ENCODE data around the gene OSBPL6. TPM values are rescaled to one million over a fixed set of nuclear protein-coding genes. Genes with fewer than 3 reads are reported as not detected.

Gene OSBPL6
- total and polyA plus RNA-seq, 2 of the 13 experiments (the other 11 are each of a cell fraction or from before 2014, with no cell fraction given) = 0.03 to 0.11 TPM

DNA sequence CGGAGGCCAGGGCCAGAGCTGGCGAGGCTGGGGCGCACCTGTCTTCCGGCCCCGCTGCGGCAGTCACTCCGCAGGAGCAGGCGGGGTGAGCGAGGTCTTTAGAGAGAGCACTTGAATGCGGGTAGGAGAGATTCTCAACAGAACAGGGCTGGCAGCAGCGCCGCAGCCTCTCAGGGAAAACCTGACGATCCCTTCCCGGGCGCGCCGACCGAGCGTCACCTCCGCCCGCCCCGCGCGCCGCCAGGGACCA is 256.1 kb downstream of the OSBPL6 start (continued):
- TF ChIP-seq, protein P1, sequence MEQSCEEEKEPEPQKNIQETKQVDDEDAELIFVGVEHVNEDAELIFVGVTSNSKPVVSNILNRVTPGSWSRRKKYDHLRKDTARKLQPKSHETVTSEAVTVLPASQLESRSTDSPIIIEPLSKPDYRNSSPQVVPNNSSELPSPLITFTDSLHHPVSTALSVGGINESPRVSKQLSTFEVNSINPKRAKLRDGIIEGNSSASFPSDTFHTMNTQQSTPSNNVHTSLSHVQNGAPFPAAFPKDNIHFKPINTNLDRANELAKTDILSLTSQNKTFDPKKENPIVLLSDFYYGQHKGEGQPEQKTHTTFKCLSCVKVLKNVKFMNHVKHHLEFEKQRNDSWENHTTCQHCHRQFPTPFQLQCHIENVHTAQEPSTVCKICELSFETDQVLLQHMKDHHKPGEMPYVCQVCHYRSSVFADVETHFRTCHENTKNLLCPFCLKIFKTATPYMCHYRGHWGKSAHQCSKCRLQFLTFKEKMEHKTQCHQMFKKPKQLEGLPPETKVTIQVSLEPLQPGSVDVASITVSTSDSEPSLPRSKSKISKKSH (CRISPR knock-in tag; IDR thresholded peaks at IDR 0.05; ENCODE audit: borderline replicate concordance) = no peak
- TF ChIP-seq, protein P2, sequence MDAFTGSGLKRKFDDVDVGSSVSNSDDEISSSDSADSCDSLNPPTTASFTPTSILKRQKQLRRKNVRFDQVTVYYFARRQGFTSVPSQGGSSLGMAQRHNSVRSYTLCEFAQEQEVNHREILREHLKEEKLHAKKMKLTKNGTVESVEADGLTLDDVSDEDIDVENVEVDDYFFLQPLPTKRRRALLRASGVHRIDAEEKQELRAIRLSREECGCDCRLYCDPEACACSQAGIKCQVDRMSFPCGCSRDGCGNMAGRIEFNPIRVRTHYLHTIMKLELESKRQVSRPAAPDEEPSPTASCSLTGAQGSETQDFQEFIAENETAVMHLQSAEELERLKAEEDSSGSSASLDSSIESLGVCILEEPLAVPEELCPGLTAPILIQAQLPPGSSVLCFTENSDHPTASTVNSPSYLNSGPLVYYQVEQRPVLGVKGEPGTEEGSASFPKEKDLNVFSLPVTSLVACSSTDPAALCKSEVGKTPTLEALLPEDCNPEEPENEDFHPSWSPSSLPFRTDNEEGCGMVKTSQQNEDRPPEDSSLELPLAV (CRISPR knock-in tag; conservative IDR thresholded peaks at IDR 0.05; ENCODE audit: low read depth) = no peak
- TF ChIP-seq, protein P3, sequence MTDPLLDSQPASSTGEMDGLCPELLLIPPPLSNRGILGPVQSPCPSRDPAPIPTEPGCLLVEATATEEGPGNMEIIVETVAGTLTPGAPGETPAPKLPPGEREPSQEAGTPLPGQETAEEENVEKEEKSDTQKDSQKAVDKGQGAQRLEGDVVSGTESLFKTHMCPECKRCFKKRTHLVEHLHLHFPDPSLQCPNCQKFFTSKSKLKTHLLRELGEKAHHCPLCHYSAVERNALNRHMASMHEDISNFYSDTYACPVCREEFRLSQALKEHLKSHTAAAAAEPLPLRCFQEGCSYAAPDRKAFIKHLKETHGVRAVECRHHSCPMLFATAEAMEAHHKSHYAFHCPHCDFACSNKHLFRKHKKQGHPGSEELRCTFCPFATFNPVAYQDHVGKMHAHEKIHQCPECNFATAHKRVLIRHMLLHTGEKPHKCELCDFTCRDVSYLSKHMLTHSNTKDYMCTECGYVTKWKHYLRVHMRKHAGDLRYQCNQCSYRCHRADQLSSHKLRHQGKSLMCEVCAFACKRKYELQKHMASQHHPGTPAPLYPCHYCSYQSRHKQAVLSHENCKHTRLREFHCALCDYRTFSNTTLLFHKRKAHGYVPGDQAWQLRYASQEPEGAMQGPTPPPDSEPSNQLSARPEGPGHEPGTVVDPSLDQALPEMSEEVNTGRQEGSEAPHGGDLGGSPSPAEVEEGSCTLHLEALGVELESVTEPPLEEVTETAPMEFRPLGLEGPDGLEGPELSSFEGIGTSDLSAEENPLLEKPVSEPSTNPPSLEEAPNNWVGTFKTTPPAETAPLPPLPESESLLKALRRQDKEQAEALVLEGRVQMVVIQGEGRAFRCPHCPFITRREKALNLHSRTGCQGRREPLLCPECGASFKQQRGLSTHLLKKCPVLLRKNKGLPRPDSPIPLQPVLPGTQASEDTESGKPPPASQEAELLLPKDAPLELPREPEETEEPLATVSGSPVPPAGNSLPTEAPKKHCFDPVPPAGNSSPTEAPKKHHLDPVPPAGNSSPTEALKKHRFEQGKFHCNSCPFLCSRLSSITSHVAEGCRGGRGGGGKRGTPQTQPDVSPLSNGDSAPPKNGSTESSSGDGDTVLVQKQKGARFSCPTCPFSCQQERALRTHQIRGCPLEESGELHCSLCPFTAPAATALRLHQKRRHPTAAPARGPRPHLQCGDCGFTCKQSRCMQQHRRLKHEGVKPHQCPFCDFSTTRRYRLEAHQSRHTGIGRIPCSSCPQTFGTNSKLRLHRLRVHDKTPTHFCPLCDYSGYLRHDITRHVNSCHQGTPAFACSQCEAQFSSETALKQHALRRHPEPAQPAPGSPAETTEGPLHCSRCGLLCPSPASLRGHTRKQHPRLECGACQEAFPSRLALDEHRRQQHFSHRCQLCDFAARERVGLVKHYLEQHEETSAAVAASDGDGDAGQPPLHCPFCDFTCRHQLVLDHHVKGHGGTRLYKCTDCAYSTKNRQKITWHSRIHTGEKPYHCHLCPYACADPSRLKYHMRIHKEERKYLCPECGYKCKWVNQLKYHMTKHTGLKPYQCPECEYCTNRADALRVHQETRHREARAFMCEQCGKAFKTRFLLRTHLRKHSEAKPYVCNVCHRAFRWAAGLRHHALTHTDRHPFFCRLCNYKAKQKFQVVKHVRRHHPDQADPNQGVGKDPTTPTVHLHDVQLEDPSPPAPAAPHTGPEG (CRISPR knock-in tag; IDR thresholded peaks at IDR 0.05) = no peak
- no peak for TF ChIP-seq ZFP62 (CRISPR knock-in tag; IDR thresholded peaks at IDR 0.05)
- TF ChIP-seq, protein P4, sequence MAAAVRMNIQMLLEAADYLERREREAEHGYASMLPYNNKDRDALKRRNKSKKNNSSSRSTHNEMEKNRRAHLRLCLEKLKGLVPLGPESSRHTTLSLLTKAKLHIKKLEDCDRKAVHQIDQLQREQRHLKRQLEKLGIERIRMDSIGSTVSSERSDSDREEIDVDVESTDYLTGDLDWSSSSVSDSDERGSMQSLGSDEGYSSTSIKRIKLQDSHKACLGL (CRISPR knock-in tag; IDR thresholded peaks at IDR 0.05) = peak; percentile 42; the same call in 1 of the 2 replicates
- no peak for TF ChIP-seq NRL (CRISPR knock-in tag; IDR thresholded peaks at IDR 0.05; ENCODE audit: borderline replicate concordance)
- TF ChIP-seq SRY (CRISPR knock-in tag; IDR thresholded peaks at IDR 0.05) = no peak
- no peak for TF ChIP-seq RFXANK (CRISPR knock-in tag; IDR thresholded peaks at IDR 0.05)
- 0 out of 2 replicates have a peak, but pooled peaks have one; percentile 15 for TF ChIP-seq KMT2A (CRISPR knock-in tag; IDR thresholded peaks at IDR 0.05)
- peak; percentile 49; the same call in 1 of the 2 replicates for TF ChIP-seq ZNF777 (CRISPR knock-in tag; IDR thresholded peaks at IDR 0.05)
- TF ChIP-seq CHD4 (IDR thresholded peaks at IDR 0.05; ENCODE audit: borderline replicate concordance, low read length) = no peak
- TF ChIP-seq POLR2A (IDR thresholded peaks at IDR 0.05; ENCODE audit: insufficient read depth in 1 of 2, low read depth in 2 of 2, low read length in 2 of 2) = peak in 1 of 2 experiments; percentile 35; a peak in 1 of 4 replicates
- TF ChIP-seq, protein P5, sequence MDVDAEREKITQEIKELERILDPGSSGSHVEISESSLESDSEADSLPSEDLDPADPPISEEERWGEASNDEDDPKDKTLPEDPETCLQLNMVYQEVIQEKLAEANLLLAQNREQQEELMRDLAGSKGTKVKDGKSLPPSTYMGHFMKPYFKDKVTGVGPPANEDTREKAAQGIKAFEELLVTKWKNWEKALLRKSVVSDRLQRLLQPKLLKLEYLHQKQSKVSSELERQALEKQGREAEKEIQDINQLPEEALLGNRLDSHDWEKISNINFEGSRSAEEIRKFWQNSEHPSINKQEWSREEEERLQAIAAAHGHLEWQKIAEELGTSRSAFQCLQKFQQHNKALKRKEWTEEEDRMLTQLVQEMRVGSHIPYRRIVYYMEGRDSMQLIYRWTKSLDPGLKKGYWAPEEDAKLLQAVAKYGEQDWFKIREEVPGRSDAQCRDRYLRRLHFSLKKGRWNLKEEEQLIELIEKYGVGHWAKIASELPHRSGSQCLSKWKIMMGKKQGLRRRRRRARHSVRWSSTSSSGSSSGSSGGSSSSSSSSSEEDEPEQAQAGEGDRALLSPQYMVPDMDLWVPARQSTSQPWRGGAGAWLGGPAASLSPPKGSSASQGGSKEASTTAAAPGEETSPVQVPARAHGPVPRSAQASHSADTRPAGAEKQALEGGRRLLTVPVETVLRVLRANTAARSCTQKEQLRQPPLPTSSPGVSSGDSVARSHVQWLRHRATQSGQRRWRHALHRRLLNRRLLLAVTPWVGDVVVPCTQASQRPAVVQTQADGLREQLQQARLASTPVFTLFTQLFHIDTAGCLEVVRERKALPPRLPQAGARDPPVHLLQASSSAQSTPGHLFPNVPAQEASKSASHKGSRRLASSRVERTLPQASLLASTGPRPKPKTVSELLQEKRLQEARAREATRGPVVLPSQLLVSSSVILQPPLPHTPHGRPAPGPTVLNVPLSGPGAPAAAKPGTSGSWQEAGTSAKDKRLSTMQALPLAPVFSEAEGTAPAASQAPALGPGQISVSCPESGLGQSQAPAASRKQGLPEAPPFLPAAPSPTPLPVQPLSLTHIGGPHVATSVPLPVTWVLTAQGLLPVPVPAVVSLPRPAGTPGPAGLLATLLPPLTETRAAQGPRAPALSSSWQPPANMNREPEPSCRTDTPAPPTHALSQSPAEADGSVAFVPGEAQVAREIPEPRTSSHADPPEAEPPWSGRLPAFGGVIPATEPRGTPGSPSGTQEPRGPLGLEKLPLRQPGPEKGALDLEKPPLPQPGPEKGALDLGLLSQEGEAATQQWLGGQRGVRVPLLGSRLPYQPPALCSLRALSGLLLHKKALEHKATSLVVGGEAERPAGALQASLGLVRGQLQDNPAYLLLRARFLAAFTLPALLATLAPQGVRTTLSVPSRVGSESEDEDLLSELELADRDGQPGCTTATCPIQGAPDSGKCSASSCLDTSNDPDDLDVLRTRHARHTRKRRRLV (CRISPR knock-in tag; IDR thresholded peaks at IDR 0.05) = no peak
- no peak for TF ChIP-seq KAT2B (IDR thresholded peaks at IDR 0.05; ENCODE audit: borderline replicate concordance, low read depth, low read length)
- no peak for TF ChIP-seq SMC3 (IDR thresholded peaks at IDR 0.05; ENCODE audit: low read length)
- no peak for TF ChIP-seq ZNF543 (CRISPR knock-in tag; IDR thresholded peaks at IDR 0.05)
- TF ChIP-seq TARDBP (CRISPR knock-in tag; IDR thresholded peaks at IDR 0.05) = no peak
- no peak for TF ChIP-seq ZNF264 (CRISPR knock-in tag; IDR thresholded peaks at IDR 0.05)
